HG03196 (cell line): ENCODE results near the gene MLLT10.
A peak's percentile ranks its signal among the peaks of the same experiment; 100 is the strongest.

Experiments used
- ATAC-seq: cut with Tn5 transposase; IDR thresholded peaks from one replicate; pipeline ENCODE4 v1.9.1; 2021; ENCODE audit not compliant: unreplicated experiment

MLLT10 gene

DNA sequence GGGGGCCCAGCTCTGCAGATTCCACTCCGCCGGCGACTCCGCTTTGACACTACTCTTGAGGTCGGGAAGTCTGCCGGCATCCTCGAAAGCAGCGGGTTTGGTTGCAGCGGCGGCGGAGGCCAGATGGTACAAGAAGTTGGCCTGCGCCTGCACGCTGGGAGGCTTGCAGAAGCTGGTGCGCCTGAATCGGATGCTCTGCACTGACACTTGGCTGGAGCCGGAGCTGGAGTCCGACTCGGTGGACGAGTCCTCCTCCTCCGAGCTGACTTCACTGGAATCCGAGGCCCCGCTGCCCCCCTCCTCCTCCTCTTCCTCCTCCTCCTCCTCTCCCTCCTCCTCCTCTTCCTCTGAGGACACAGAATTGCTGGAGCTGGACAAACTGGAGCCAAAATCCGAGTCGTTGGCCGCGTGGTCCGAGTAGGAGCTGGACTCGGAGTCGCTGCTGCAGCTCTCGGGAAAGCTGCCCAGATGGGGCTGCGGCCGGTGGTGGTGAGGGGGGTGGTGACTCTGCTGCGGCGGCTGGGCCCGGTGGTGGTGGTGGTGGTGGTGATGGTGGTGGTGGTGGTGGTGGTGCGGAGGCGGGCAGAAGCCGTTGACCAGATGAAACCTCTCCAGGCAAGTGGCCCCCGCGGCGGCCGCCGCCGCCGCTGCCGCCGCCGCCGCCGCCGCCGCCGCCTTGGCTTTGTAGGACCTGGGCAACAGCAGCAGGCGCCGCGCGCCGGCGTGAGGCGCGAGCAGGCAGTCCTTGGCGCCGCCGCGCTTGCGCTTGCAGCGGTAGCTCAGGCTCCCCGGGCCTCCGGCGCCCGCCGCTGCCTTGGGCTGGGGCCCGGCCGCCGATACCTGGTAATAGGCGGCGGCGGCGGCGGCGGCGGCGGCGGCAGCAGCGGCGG is 17.5 kb upstream of the MLLT10 start:
- peak; percentile 37 for ATAC-seq

DNA sequence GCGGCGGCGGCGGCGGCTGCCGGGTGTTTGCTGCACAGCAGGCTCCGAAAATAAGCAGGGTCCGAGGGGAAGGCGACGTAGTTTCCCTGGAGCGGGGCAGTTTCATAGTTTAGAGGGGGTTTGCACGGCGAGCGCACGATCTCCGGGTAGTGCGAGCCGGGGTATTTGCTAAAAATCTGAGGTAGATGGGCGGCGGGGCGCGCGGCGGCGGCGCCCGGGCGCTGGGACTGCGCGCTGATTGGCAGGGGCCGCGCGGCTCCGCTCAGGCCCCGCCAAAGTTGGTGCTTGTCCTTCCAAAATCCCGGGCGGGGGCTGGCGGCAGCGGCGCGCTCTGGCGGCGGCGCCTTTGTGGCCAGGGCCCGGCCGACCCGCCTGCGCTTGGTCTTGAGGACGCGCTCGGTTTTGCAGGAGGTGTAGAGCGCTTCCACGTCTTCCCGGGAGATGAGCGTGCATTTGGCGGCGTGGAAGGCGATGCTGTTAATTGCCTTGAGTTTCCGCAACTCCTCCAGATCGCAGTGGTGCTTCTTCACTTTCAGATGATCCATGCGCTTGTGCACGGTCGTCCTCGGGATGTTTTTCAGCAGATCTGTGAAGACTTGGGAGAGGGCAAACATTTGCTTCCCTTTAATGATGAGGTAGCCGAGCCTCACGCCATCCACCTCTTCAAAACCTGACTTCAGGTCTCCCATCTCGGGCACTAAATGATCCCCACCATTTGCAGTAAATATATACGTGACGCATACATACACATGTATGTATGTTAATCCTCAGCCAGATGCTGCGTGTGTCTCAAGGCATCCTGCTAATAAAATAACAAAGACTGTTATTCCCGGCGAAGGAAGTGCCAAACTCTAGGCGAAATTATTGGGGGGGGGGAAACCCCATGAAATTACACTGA is 16.6 kb upstream of the MLLT10 start:
- peak; percentile 54 for ATAC-seq

DNA sequence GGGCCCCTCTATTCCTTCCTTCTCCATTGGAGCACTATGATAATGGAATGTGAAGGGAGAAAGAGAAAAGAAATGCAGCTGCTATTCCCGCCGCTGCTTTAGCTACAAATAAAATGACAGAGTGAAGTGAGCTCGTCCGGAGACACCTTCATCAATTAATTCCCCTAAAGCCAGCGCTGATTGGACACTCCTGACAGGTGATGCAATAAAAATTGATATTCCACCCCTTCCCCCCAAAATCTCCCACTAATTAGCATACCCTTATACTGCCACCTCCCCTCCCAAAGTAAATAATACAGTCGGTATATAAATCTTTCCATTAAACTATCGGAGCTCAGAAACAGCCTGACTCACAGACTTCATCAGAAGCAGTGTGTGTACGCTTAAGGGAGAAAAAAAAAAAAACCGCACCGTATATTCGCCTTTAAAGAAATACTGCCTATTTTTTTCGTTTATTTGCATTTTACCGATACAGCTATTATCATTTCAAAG is 15.8 kb upstream of the MLLT10 start:
- ATAC-seq, result no peak

DNA sequence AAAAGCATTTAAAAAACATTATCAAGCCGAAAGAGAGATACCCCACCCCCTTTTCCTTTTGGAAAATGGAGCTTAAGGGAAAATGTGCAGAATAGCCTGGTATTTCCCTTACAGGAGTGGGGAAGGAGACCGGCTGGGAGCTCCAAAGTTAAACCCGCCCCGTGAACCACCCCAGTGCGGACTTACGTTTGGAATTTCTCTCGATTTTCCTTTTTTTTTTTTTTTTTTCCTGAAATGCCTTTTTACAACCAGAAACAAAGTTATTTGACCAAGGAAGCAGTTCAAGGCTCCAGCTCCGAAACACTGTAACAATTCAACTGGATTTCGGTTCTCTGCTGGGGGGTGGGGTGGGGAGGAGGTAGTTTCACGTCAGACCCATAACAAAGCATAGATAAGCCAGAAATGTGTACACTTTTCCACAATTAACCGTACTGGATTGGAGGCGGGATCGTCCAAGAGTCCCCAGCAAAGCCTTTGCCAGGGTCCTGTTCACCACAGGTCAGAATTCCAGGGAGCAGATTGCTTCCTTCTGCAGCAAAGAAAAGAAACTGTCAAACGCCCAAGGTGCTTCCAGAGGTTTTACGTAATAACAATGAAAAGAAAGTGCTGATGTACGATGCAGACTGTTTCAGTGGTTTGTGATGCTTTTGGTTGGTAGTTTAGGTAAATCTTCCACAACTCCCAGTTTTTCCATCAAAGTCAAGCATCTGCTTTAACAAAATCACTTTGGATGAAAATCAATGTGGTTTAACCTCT is 15.2 kb upstream of the MLLT10 start:
- ATAC-seq, result no peak

DNA sequence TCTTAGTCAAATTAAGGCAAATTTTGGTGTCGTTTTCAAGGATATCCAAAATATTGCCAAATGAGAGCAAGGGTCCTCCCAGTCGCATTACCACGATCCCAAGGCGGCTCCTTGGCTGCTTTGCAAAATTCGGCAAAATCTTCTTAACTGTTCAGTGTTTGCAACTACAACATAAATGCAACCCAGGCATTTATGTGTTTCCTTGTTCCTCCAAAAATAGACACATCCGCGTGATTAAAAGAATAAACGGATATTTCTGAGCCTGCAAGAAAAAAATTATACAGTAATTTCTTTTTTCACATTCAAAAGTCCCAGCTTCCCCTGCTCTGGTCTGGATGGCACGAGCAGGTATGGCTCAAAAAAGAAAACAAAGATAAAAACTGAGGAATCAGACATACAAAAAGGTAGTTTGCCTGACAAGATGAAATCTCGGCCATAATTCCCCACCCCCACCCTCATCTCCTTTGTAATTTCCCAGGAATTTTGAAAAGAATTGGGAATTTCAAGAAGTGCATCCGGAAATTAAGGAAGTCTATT is 14.6 kb upstream of the MLLT10 start:
- no peak for ATAC-seq

DNA sequence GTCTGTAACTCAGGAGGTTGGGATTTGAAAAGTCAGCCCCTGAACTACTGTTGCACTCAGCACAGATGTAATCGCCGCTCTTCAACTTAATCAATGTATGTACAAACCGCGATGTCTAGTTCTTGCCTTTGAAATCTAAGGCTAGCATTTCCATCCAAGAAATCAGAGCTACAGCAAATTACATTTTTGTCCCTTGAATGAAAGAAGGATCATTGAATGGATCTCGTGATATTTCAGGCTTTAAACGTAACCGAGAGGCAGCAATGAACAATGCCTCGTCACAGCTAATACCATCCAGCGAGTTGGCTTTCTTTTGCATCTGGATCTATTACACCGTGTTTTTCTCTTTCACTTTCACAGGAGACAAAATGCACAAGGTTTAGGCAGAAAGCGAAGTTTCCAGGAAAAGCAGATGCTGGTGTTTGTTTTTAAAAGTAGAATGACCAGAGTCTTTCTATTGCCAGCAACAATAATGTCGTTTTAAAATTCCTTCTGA is 14.0 kb upstream of the MLLT10 start:
- peak; percentile 36 for ATAC-seq

DNA sequence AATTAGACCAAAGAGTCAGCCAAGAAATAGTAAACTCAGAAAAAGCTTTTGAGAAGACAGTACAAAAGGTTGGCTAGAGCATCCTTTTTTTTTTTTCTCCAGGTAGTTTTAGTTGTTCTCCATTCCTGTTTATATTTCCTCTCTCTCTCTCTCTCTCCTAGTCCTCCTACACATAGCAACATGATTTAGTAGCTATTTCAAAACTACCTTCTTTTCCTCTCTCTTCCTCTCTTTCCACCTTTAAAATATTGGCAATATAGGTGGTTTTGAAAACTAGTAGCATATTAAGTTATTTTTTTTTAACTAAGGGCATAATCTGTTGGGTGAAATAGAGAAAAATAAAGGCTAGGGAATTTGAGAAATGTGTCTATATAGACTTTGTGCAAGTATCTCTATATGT is 13.5 kb upstream of the MLLT10 start:
- ATAC-seq, result no peak

DNA sequence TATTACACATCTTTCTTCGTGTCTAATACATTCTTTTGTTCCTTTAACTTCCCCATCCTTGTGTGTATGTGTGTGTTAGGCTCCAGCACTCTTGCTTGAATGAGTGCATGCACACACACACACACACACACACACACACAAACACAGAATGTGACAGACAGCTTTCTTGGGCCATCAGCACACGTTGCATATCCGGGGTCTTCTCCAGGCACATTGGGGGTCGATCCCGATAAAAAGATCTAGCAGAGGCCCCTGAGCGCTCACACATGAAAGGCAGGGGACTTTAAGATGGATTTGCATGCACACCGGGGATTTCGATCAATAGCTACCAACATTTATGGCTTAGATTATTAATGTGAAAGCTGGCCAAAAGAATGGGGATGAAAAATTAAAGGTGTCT is 13.1 kb upstream of the MLLT10 start:
- no peak for ATAC-seq

DNA sequence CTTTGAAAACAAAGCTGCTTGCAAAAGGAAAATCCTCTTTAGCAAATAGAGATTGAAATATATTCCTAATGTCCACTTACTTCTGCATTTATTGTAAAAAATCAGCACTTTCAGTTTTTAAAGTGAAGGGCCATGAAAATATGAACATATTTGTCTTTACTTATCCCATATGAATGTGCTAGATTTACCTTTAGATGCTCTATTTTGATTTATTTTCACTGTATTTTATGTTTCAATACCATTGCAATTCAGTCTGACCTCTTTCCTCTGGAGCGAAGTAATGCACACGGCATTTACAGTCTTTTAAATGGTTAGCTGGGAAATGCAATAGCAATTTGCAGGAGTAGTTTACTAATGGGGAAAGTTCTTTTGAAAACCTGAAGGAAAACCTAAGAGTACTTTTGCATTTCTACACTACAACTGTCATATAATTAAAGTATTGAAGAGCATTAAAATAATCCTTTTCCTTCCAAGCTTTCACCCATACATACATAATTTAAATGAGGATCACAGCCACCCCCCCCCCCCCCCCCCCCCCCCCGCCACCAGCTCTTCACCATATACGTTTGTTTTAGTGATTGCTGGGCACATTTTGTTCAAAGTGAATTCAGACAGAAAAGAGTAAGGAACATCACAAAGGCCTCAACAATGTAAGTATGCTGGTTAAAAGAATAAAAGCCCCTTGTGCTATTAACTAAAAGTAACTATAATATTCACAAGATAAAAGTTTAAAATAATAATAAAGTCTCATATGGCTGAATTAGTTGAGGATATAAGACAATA is 12.1 kb upstream of the MLLT10 start:
- no peak for ATAC-seq

DNA sequence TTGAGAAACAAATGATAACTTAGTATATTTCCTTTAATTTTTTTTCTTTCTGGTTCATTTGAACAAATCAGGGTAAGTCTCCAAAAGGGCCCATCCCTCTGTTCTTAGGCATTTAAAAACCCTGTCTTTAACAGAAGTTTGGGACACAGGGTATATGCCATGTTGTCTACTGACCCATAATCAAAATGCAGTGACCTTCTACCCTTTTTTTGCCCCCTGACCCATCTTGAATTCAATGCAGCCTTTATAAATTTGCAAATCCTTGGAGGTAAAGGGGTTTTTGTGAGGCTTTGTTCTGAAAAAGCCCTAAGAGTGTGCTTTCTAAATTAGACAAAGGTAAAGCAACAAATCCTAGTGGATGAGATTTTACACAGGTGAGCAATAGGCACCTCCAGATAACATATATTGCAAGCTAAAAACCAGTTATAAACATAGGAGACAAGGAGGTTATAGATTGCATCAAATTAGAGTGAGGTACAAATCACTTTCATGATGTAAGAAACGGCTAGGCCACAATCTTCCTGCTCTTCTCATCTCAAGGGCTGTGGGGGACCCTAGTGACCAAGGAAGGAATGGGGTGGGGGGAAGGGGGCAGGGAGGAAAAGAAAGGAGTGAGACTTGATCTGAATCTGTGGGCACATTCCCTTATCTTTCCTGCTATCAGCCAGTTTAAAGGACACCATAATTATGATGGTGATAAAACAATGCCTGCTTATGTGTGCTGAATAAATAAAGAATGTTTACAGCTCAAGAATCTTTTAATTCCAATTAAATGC is 11.2 kb upstream of the MLLT10 start:
- no peak for ATAC-seq

DNA sequence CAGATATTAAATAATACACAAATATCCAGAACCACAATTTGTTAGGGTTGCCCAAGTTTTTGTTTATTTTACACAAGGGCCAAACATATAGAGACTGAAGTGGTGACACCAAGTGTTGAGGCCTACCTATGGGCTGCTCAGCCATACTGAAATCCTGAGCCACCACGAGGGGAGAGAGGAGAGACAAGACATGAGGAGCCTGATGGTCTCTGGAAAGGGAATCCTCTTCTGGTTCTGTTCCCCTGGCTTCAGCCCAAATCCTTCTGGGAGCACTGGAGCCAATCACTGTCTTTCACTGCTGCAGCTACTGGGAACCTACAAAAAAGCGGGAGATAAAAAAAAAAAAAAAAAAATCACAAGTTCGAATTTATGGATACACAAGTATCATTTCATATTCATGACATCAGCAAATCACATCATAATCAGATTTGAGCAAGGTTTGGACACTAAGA is 10.4 kb upstream of the MLLT10 start:
- ATAC-seq, result no peak

DNA sequence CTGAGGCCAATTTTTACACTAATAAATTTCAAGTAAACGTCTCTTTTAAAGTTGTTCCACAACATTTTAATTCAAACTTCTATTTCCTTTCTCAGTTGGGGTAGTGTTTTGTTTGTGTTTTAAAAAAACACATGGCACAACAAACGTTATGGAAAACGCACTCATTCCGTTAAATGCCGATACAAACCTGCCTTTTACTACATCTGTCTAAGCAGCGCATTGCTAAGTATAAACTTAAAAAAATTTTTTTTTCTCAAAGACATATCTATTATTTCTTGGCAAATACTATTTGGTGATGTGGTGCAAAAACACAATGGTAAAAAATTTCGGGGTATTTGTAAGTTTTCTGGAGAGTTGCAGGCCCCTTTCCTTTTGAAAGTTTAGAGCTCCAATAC is 9.9 kb upstream of the MLLT10 start:
- no peak for ATAC-seq

DNA sequence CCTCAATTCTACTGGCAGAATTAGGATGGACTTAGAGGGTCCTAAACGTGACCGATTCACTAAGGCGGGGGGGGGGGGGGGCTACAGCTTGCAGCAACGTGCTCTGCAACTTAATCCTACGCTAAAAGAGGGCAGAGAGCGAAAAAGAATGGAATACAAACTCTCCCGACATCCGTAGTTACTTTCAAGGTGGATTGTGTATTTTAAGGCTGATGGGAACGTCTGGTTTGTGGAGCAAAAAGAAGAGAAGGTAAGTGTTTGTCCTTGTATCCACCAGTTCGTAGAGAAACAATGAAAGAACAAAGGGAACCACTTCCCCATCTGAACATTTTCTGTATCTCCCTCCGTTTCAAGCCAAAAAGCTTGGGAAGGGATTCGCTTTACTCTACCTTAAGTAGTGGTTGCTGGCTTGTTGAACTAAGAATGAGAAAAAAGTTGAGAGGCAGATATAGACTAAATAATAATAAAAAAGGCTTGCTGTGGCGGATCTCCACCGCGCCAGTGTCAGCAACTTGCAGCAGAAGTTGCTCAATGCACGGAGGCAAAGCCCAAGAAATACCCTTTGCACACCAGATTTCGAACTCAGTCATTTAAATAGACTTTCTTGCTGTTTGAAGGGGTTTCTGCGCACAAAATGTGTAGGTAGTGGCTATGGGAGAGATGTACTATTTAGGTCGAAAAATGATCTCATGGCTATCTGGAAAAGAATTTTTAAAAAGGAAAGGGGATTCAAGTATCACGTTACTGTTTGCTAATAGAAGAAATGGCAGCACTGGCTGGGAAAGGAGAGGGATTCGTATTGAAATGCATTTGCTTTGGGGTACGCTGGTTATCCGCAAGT is 9.3 kb upstream of the MLLT10 start:
- ATAC-seq, result no peak

DNA sequence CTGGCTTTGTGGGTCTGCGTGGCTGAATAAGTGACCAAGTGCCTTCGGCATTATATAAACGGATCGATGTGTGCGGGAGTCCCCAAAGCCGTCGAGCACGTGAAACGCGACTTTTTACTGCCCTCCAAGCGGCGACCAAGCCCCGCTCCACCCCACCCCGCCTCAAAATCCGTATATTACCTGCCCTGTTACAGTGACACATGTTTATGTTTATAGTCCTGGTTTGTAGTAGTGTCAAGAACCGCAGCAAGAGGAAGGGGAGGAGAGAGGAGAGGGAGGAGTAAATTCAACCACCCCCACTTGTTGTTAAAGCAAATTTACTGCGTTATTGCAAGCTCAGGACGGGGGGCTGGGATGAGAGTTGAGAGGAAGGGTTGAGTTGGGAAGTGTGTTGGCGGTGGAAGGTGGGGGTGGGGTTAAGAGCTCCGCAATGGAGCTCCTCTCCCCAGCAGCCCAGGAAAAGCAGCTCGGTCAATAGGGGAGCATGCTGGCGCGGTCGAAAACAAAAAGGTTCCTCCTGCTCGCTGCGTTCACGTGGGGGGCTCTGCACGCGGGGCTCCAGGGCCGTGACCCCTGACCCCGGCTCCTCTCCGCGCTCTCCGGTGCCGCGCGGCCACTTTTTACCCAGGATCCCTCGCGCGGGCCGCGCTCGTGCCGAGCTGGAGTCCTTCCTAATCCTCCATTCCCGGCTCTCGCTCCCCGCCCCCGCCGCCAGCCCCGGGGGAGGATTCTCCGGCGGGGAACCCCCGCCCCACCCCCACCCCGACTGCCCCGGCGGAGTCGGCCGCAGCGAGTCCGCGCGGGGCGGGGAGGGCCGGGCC is 8.5 kb upstream of the MLLT10 start, which contains the start of gene SKIDA1:
Gene SKIDA1 (minus strand): TSS at position 316 of the 821 bp plus-strand sequence. CDS start 7,860 bp downstream, outside the sequence.
- peak; percentile 50 for ATAC-seq

DNA sequence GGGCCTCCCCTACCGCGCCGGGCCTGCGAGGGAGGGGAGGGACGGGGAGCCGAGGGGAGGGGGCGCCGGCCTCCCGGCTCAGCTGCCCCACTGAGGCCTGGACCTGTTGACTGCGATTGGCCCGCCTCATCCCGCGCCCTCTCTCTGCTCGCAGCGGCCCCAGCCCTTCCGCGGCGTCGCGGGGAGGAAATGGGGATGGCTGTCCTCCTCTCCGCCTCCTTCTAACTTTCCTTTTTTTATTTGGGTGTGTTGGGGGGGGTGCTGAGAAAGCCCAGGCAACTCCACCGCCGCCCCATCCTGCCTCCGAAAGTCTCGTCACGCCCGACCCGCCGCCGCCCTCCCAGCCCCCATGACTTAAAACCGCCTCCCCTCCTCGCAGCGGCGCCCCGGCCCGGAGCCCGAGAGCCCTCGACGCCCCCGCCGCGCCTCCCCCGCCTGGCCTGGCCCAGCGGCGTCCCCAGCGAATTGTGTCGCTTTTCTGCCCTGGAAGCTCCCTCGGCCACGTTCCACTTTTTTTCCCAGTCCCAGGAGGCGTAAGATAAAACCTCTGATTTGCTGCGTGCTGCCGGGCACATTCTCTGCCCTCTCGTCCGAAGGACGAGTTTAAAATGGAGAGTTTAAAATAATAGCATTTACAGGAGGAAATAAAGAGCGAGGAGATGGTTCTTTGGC is 7.7 kb upstream of the MLLT10 start:
- ATAC-seq, result peak; percentile 36

DNA sequence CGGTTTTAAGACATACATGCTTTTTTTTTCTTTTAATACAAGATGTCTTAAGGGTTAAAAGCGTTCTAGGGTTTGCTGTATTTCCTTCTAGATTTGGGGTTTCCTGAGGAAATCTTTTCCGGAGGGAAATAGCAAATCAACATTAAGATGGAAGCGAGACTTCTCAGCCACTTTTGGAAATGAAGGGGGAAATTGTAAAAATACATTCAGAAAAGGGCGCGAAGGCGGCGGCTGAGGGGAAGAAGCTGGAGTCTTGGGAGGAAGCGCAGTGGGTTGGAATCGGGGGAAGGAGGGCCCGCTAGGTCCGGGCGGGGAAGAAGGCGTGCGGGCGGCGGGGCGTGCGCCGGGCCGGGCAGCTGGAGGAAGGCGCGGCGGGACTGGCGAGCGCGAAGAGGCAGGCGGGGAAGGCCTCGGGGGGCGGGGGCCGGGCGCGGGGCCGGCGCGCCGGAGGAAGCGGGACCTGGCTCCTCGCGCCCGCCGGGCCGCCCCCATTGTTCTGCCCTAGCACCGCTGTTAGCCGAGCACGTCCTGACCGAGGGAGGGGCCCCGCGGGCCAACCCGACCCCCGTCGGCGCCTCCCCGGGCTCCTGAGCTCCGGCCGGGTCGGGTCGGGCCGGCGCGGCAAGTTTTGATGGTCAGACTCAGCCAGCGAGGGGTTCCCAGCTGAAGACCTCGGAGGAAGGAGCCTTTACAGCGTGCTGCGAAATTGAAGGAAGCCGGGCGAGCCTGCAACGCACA is 7.0 kb upstream of the MLLT10 start:
- no peak for ATAC-seq
